Posterior vena cava (tissue), 2 donors: ENCODE data around the gene TBC1D16. TPM values are rescaled to one million over a fixed set of nuclear protein-coding genes. Genes with fewer than 3 reads are reported as not detected.
A peak's percentile ranks its signal among the peaks of the same experiment; 100 is the strongest.
"Not testable (repeated sequence)": the region's sequence is repeated elsewhere in the genome, so short reads cannot be mapped to it uniquely, and the experiment has no call there.

Source experiments
- DNase-seq: peaks from one replicate; pipeline ENCODE4 v3.0.0-alpha.2; 2020; ENCODE audit warnings: low spot score
- intact Hi-C, 2 donors: fragments of 100-400 bp; cut with DNase I; formaldehyde crosslinking; loops; one replicate each; pipeline versions ENCODE4 v1.14.1 to v1.14.2; 2022 to 2023
- total RNA-seq, 2 donors: library from RNA; stranded (reverse); fragmentation: NEBNext Ultra II Directional; extraction: Animal tissue kit (Norgen Biotek cat#: 25700); gene quantifications; one replicate each; pipeline ENCODE4 v1.2.1, GENCODE V29; 2021
- donor health status: DM: yes; HTN: yes; CAD: no.
- donor health status: DM: yes; HTN: yes; CAD: no.

TBC1D16 gene
- total RNA-seq, 2 donors from 2014 or later = 38.9 to 57.9 TPM

DNA sequence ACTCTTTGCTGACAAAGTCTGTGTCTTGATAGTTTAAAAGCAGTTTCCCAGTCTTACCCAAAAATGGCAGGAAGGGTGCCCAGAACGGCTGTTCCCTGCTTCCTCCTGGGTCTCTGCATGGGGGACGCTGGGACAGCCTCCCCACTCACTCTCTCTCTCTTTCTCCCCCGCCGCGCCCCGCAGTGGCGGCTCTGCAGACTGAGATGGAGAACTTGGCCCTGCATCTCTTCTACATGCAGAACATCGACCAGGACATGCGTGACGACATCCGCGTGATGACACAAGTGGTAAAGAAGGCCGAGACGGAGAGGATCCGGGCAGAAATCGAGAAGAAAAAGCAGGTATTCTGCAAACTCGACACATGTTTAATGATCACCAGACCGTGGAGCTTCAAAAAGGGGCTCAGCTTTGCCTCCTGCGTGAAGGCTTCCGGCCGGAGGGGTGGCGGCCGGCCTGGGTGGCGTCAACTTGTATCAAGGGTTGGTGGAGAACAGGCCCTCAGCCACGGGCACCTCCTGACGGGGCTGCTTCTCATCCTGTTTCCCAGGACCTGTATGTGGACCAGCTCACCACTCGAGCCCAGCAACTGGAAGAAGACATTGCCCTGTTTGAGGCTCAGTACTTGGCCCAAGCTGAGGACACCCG lies 22.8 kb upstream of the TBC1D16 start:
- DNase-seq = no peak
- intact Hi-C loops = no loop called here

DNA sequence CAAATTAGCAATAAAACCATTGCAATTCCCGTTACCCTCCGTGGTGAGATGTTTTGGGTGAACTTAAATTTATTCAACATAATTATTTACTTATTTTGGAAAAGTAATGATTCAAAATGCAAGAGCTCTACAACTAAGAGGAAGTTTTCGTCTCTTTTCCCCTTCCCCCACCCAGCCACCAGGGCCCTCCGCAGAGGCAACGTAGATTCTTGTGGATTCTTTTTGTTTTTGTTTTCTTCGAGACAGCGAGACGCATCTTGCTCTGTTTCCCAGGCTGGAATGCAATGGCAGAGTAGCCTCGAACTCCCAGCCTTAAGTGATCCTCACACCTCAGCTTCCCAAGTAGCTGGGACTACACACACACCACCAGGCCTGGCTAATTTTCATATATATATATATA lies 19.9 kb upstream of the TBC1D16 start:
- DNase-seq = no peak

DNA sequence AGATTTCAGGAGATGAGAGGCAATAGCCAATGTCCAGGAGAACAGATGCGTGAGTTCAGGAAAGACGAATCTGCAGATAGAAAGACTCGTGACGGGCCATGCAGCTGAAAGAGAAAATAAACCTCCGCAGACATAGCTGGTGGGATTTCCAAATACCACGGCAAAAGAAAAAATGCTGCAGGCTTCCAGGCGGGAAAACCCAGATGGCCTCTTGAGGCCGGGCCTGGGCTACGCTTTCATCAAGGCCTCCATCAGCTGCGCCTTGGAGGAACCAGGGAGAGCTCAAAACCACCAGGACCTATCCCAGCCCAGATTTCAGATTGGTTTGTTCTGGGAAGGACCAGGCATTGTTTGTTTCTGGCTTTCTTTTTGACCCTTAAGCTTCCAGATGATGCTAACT lies 17.4 kb upstream of the TBC1D16 start:
- intact Hi-C loops = no loop called here
- DNase-seq = no peak

More for the DNA sequence above, 19.9 kb upstream of the TBC1D16 start:
- intact Hi-C loops = no loop called here

DNA sequence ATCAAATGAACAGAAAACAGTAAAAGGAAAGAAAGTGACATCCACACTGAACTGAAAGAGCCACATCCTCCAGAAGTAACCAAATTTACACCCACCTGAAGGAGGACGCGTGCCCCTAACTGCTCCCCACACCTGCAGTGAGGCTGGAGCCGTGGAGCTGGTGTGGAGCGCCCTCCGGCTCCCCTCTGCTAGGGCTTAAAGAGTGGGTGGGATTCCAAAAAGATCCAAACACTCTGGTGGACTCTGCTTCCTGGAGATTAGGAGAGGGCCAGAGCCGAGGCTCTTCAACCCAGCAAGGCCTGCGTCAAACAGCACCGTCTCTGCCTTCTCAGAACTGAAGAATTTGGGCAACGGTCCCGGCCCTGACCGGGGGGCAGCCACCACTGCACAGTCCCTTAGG lies 16.0 kb upstream of the TBC1D16 start:
- intact Hi-C loops = no loop called here
- DNase-seq = no peak

DNA sequence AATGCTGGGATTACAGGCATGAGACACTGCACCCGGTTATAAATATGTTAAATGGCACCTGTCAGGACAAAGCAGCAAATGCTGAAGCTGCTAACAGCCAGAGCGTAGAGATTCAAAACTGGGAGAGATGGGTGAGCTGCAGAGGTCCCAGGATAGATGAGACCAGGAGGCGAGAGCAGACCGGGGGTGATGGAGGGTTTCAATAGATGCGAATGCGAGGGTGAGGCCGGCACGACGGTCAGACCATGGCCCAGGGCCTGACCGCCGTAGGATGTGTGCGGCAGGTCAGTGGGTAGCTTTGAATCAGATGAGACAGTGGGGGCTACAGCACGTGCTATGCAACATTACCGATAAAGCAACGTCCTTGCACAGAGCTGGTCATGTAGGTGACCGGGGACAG lies 15.0 kb upstream of the TBC1D16 start:
- intact Hi-C loops = no loop called here
- no peak for DNase-seq

DNA sequence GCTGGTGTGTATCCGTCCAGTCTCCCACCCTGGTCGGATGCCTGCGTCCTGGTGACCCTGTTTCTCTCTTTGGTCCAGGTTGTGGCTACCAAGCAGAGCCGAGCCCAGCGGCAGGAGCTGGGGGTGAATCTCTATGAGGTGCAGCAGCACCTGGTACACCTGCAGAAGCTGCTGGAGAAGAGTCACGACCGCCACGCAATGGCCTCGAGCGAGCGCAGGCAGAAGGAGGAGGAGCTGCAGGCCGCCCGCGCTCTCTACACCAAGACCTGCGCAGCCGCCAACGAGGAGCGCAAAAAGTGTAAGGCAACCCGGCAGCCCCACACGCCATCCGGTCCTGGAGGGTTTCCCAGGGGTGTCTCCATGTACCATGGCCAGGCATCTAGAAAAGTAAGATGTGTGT lies 14.3 kb upstream of the TBC1D16 start:
- DNase-seq = no peak

DNA sequence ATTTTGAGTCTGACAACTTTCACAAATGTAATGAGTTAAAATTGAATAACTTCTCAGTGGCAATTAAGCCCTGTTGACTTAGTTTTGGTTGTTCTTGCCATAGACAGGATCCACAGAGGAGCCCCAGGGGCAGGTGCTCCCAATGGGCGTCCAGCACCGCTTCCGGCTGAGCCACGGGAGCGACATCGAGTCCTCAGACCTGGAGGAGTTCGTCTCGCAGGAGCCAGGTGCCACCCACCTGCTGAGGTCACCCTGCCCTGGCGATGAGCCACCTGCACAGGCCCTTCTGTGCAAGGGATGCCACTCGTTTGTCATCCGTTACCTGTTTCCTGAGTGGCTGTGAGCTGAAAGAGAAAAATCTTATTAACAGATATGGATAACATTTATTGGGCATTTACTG lies 11.5 kb upstream of the TBC1D16 start:
- intact Hi-C loops = no loop called here
- DNase-seq = no peak

More for the DNA sequence above, 14.3 kb upstream of the TBC1D16 start:
- intact Hi-C loops = no loop called here

DNA sequence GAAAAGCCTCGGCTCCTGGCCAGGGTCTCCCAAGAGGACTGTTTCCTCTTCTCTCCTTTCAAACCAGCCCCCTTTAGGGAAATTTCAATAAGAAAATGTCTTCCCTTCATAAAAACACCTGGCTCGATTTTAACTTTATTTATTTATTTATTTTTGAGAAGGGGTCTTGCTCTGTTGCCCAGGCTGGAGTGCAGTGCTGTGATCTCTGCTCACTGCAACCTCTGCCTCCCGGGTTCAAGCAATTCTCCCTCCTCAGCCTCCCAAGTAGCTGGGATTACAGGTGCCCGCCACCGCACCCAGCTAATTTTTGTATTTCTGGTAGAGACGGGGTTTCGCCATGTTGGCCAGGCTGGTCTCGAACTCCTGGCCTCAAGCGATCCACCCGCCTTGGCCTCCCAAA lies 11.0 kb upstream of the TBC1D16 start:
- intact Hi-C loops, DNase-seq: not testable (repeated sequence)

DNA sequence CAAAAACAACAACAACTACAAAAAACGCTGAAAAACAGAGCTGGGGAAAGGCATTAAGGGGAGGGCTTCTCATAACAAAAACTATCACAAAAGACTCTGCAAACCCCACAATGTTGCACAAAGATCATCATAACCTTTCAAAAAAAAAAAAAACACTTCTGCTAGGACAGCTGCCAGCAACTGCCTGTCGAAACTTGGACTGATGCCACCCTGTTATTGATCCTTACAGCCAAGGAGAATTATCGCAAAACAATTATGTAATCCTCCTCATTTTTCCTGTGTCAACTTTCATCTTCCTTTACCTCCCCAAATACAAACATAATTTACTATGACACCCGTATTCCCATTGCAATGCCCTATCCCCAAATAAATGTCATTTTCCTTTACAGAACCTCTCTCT lies 10.0 kb upstream of the TBC1D16 start:
- intact Hi-C loops = no loop called here
- no peak for DNase-seq

DNA sequence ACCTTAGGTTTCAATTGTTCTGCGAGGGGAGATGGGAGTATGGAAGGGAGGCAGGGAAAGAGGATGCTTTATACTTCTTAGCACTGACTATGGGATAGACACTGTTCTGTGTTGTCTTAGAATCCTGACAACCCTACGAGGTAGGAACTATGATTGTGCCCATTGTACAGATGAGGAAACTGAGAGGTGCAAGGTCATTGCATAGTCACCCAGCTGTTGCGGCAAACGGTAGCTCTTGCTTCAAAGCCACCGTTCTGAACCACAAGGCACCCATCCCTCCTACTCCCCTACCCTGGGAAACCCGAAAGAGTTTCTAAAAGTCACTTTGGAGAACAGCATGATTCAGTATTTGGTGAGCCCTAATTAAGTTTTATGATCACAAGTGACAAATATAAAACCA lies 8.3 kb upstream of the TBC1D16 start:
- intact Hi-C loops = no loop called here
- DNase-seq = no peak

DNA sequence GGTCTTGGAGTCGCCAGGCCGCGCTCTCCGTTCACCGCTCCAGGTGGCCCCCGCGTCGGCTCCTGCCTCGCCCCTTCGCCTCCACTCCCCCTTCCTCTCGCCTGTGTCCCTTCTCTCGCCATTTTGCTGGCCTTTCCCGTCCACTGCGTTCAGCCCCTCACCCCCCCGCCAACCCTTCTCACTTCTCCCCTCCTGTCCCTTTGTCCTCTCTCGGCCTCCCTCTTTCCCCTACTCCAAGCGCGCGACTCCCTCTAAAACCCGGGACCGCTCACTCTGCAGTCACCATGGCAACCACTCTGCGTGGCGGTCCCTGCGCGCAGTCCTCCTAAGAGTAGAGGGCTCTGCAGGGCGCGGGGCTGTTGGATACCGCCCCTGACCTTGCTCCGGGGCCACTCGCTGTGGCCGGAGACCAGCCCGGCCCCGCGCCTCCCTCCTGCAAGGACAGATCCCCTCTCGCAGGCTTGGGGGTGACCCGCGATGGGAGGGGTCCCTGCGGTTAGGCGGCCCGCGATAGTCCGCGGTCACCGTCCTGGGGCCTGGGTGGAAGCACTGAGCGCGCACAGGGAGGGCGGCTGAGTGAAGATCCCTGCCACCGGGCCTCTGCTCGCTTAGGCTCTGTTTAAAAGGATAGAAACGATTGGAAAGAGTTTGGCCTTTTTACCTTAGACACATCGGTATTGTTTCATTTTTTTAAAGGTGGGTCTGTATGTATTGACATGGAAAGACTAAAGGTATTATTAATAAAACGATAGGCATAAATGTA lies 1.2 kb upstream of the TBC1D16 start:
- DNase-seq = no peak
- intact Hi-C loops = no loop called here

DNA sequence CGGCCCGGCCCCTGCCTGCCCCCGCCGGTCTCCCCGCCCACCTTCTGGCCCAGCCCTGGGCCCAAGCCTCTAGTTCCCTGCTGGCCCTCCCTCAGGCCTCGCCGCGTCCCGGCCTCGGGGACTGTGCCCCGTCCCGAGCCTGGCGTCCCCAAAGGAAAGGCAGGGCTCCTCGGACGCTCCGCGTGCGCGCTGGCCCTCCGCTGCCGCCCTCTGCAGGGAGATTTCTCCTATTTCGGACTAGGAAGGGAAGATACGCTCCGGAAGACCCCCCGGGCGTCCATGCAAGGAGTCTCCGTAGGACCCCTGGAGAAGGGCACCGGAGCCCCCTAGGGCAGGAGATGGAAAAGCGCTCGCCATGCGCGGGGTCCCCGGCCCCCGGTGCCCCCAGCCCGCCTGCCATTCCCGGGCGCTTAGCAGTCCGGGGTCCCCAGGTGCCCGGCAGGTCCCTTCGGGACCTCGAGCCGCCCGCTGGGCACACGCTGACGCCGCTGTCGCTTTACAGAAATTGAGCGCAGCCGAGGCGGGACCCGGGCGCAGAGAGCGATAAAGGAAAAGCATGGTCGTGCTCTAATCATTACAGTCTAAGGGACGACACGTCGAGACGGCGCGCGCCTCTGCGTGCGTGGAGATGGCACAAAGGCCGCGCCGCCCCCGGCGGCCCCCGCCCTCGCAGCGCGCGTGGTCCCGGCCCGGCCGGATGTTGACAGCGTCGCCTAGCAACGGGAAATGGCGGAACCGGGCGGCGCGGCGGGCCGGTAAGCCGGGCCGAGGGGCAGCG lies 454 bp upstream of the TBC1D16 start, which contains the start of gene CCDC40:
CCDC40 (plus strand) TSS at position 706 of the 778 bp plus-strand sequence; CDS start at position 727, 21 bp downstream.
- DNase-seq = peak; percentile 95
- intact Hi-C loops = no loop called here

DNA sequence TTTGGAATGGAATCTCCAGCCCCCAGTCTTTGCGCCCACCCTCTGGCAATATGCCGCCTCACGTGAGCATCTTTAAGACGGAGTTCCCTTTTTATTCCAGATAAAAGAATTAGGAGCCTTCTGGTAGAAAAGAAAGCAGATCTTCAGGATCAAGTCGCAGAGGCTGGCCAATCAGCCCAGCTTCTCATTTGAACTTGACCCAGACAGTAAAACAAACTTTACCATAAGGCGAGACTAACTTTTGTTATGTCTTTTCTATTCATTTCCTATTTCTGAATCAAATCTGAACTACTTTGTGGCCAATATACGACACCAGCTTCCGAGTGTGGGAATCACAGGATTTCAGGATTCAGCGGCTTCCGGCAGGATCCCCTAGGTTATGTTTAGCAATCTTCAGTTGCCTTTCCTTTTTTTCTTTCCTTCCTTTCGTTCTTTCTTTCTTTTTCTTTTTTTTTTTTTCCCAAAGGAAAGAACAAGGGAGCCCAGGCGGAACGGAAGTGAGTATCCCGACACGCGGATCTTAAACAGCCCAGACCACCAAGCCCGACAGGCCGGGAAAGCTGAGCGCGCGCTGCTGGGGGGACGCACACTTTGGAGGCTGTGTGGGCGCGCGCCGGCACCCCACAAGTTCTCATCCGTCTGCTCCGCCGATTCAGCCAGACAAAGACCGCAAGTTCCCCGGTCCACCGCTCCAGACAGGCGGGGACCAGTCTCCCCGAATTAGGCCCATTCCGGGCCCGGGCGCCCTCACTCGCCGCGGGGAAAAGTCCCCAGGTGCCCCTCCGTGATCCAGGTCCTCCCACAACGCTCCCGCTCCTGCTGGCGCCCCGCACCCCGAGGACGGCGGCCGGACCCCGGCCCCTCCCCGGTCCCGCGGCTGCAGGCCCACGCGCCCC lies 633 bp downstream of the TBC1D16 start:
- DNase-seq = no peak
- intact Hi-C loops = no loop called here

DNA sequence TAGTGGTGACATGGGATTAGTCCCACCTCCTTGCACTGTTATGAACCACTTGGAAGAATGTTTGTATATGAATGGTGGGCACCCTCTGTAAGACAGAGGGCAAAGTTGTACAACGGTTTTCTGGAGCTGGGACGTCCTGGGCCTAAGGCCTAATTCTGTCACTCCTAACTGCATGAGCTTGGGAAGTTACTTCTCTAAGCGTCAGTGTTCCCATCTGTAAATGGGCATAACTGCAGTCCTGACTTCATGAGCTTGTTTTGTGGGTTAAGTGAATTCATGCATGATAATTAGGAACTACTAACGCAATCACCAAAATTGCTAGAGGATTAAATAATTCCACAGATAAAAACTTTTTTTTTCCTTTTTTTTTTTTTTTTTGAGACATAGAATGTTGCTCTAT lies 1.8 kb downstream of the TBC1D16 start:
- DNase-seq = no peak
- intact Hi-C loops = no loop called here

DNA sequence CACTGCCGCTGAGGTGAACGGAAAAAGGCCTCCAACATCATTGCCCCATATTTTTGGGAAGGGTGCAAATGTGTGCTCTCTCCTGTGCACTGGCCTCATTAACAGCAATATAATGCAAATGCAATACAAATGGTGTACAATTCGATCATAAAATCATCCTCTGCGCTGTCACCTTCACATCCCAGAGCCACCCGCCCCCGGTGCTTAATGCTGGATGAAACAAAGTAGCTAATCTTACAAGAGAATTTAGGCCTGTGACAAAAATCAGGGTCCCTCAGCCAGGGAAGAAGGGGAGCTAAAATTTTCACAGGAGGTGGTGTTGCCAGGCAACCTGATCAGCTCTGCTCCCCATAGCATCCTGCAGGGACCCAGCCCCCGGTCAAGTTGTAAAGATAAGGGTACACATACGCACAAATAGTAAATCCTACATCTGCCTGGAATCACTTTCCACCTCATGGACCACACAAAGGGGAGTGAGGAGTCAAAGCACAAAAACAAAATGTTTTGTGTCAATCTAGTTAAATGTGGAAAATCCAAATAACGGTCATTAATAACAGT lies 3.0 kb downstream of the TBC1D16 start:
- DNase-seq = no peak
- intact Hi-C loops = no loop called here

DNA sequence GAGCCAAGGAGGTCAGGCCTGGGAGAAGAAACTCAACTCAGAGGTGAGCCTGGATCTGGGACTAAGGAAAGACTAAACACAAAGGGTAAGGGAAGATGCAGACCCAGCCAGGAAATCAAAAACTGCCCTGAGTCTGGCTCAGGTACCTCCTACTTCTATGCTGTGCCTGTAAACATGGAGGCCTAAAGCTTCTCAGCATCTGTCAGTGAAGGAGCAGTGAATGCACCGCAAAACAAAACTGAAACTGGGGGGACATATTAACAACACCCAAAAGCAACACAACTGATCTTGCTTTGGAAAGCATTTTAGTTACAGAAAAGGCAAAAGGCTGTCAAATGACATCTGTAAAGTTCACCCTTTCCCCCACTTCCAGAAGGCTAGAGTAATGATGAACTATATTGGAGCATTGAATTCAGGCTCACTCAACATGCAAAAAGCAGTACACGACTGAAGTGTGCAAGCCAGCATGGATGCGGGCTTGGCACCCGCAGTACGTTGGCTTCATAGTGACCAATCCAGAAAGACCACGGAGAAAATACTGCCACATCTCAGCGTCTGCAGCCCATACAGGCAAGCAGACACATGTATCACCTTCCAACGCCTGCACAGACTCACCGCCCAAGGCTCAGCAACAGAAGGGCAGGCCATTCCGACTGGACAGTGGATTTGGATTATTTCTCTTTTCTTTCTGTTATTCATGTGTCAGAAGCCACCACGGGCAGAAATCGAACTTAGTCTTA lies 3.8 kb downstream of the TBC1D16 start:
- DNase-seq = no peak
- intact Hi-C loops = no loop called here

DNA sequence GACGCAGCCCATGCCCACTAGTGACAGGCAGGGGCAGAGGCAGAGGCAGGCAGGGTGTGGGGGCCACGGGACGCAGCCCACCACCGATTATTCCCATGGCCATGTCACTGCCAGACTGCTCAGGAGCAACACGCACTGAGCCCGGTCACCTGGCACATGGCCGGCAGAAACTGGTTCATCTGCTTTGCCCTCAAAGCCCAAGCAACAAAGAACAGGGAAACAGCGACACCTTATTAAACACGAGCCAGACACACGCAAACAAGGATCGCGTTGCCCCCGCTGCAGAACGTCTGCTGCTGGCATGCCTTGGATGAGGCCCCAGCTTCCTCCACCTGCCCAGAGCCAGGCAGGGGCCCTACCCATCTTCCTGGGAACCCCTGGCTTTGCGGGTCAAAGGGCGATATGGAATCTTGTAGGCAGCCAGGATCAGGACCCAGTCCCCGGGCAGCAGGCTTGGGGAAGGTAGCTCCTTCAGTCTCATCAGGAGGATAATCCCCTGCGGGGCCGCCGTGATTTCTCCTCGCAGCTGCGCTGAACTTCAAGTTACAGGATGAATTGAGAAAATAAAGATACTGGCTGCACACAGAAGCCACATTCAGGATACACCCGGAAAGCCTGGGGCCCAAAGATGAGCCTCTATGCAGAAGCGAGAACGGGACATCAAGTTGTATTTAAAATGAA lies 4.8 kb downstream of the TBC1D16 start:
- intact Hi-C loops = no loop called here

More for the DNA sequence above, 4.8 kb downstream of the TBC1D16 start:
- no peak for DNase-seq
